HL-60 (cell line): Measurements from ENCODE around the gene MAST3.
A peak's percentile ranks its signal among the peaks of the same experiment; 100 is the strongest.

ENCODE experiments used
- DNase-seq, 2 experiments: peaks; one replicate each; pipeline ENCODE4 v3.0.0-alpha.2; 2010 to 2020; ENCODE audit warnings: low read depth in 1 of 2, low spot score in 1 of 2
- H3K27ac ChIP-seq: fragments of 250-450 bp; sonication (Bioruptor Pico); replicated peaks from 2 replicates; pipeline ENCODE4 v1.5.1; 2020; ENCODE audit warnings: mild to moderate bottlenecking, moderate library complexity
- H3K27me3 ChIP-seq: fragments of 250-450 bp; sonication (Bioruptor Pico); 2 replicates; pipeline ENCODE4 v1.5.1; 2021; ENCODE audit warnings: mild to moderate bottlenecking, moderate library complexity; ENCODE audit not compliant: insufficient read depth, poor library complexity, severe bottlenecking
- H3K4me3 ChIP-seq: replicated peaks from 2 replicates; pipeline ENCODE4 v1.5.1; 2011; ENCODE audit warnings: mild to moderate bottlenecking, control low read depth, low read length; ENCODE audit not compliant: insufficient read depth
- GABPA ChIP-seq: IDR thresholded peaks from 2 replicates; pipeline ENCODE4 v1.6.1; 2012; ENCODE audit warnings: low read depth
- POLR2AphosphoS5 ChIP-seq: IDR thresholded peaks from 2 replicates; pipeline ENCODE4 v1.6.1; 2012; ENCODE audit warnings: low read depth
- SPI1 ChIP-seq: IDR thresholded peaks from 2 replicates; pipeline ENCODE4 v1.6.1; 2012; ENCODE audit warnings: low read depth, mild to moderate bottlenecking, borderline replicate concordance
- TF ChIP-seq, protein P1 (sequence below): IDR thresholded peaks from one replicate; pipeline ENCODE4 v1.5.1; 2011; ENCODE audit warnings: low read length, control low read depth, inconsistent platforms; ENCODE audit not compliant: insufficient read depth
- TF ChIP-seq, protein P2 (sequence below): IDR thresholded peaks from 2 replicates; pipeline ENCODE4 v1.6.1; 2012; ENCODE audit warnings: low read depth; ENCODE audit not compliant: insufficient replicate concordance

The MAST3 gene

DNA sequence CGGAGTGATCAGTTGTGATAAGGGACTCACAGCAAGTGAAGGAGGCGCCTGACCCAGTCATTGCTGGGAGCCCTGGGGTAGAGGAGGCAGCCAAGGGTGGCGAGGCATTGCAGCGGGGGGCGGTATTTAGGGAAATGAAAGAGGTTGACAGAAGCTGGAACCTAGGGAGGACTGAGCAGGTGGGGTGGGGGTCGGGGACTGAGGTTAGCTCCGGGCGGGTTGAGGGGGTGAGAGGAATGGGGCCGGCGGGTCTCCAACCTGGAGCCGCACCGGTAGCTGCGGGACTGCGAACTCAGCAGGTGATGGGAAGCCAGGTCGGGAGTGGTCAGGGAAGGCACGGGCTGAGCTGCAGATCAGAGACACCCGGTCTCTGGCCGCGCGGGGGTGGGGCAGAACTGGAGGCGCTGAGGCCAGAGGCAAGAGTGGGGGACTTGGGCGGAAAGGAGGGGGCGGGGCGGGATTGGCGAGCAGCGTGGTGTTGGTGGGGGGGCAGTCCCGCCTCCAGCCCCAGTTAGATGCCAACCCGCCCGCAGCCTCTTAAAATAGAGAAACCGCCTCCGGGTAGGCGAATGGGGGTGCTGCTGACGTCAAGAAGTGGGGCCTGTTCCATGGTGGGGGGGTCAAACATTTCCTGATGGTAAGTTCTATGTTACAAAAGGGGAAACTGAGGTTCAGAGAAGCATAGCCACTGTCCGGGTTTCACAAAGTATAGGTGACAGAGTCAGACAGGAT is 1.5 kb downstream of the MAST3 start:
- Histone ChIP-seq H3K27ac (no peak overlapping the region), H3K27me3 (no peaks in the 10 kb centered on the region), H3K4me3 (peak overlapping the region; percentile 31)
- TF ChIP-seq GABPA, result no peak
- TF ChIP-seq, protein P1, sequence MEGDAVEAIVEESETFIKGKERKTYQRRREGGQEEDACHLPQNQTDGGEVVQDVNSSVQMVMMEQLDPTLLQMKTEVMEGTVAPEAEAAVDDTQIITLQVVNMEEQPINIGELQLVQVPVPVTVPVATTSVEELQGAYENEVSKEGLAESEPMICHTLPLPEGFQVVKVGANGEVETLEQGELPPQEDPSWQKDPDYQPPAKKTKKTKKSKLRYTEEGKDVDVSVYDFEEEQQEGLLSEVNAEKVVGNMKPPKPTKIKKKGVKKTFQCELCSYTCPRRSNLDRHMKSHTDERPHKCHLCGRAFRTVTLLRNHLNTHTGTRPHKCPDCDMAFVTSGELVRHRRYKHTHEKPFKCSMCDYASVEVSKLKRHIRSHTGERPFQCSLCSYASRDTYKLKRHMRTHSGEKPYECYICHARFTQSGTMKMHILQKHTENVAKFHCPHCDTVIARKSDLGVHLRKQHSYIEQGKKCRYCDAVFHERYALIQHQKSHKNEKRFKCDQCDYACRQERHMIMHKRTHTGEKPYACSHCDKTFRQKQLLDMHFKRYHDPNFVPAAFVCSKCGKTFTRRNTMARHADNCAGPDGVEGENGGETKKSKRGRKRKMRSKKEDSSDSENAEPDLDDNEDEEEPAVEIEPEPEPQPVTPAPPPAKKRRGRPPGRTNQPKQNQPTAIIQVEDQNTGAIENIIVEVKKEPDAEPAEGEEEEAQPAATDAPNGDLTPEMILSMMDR, result no peak
- TF ChIP-seq, protein P2, sequence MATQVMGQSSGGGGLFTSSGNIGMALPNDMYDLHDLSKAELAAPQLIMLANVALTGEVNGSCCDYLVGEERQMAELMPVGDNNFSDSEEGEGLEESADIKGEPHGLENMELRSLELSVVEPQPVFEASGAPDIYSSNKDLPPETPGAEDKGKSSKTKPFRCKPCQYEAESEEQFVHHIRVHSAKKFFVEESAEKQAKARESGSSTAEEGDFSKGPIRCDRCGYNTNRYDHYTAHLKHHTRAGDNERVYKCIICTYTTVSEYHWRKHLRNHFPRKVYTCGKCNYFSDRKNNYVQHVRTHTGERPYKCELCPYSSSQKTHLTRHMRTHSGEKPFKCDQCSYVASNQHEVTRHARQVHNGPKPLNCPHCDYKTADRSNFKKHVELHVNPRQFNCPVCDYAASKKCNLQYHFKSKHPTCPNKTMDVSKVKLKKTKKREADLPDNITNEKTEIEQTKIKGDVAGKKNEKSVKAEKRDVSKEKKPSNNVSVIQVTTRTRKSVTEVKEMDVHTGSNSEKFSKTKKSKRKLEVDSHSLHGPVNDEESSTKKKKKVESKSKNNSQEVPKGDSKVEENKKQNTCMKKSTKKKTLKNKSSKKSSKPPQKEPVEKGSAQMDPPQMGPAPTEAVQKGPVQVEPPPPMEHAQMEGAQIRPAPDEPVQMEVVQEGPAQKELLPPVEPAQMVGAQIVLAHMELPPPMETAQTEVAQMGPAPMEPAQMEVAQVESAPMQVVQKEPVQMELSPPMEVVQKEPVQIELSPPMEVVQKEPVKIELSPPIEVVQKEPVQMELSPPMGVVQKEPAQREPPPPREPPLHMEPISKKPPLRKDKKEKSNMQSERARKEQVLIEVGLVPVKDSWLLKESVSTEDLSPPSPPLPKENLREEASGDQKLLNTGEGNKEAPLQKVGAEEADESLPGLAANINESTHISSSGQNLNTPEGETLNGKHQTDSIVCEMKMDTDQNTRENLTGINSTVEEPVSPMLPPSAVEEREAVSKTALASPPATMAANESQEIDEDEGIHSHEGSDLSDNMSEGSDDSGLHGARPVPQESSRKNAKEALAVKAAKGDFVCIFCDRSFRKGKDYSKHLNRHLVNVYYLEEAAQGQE, result no peak
- TF ChIP-seq SPI1, result no peak
- no peak for TF ChIP-seq POLR2AphosphoS5
- DNase-seq, result no peak

DNA sequence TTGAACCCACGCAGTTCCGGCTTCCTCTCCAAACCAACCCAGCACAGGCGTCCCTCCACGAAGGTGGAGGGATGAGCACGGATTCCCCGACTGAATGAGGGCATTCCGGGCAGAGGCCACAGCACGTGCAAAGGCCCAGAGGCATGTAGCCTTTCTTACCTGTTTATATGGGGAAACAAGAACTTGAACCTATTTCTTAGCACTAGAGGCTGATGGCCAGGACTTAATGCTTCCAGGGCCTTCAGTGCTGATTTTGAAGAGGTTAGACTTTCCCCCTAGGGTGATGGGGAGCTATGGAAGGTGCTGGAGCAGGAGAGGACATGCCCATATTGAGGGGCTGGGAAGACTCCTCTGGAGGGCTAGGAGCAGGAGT is 2.0 kb downstream of the MAST3 start:
- H3K4me3 ChIP-seq, result no peak overlapping the region
- TF ChIP-seq SPI1, result no peak
- TF ChIP-seq GABPA, result no peak
- TF ChIP-seq, protein P2, result no peak
- no peak for TF ChIP-seq POLR2AphosphoS5
- TF ChIP-seq, protein P1, result no peak
- no peak for DNase-seq

DNA sequence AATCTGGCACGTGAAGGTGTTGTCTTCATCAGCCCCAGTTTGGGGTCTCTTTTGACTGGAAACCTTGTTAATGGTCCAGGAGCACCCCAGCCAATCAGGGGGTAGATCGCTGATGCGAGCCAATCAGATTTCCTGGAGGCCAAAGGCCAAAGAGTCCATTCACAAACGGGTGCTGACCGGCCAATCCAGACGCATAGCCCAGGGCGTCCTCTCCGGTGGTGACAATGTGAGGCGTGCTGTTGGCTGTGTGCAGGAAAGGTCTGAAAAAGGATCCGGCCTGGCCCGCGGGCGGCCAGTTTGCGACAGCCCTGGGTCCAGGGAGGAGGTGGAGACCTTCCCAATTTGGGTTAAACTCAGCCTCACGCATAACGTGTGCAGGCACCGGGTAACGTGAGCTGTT is 3.1 kb downstream of the MAST3 start:
- DNase-seq, result no peak
- Histone ChIP-seq H3K27me3 (no peaks in the 10 kb centered on the region), H3K27ac (no peak overlapping the region), H3K4me3 (no peak overlapping the region)
- TF ChIP-seq POLR2AphosphoS5 (no peak), GABPA (no peak), SPI1 (no peak)
- TF ChIP-seq, protein P2, result no peak
- TF ChIP-seq, protein P1, result no peak

More for the DNA sequence above, 2.0 kb downstream of the MAST3 start:
- no peak overlapping the region for H3K27ac ChIP-seq
- no peaks in the 10 kb centered on the region for H3K27me3 ChIP-seq
